SK-N-MC (cell line): ENCODE measurements around the gene BTAF1.

Experiments
- EZH2 ChIP-seq: fragments of 200-600 bp; sonication (generic); IDR thresholded peaks from one replicate; pipeline ENCODE4 v1.6.1; 2017; ENCODE audit warnings: antibody characterized with exemption
- POLR2AphosphoS5 ChIP-seq: IDR thresholded peaks from 2 replicates; pipeline ENCODE4 v1.6.1; 2012; ENCODE audit warnings: mild to moderate bottlenecking, low read depth, low read length, borderline replicate concordance

GRCh38 chr10:92045641-92046106, 122.1 kb downstream of the BTAF1 start:
- TF ChIP-seq EZH2 (no peak), POLR2AphosphoS5 (no peak)
